ENCODE results near the gene GBE1.

DNA sequence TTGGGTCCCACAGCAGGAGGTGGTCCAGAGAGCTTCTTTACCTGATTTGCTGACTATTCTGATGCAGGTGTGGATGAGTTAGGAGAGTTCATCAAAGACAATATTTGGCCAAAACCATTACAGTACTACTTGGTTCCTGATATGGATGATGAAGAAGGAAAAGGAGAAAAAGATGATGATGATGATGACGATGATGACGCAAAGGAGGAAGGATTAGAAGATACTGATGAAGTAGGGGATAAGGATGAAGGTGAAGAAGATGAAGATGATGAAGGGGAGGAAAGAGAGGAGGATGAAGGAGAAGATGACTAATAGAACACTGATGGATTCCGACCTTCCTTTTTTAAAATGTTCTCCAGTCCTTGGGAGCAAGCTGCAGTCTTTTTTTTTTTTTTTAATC, 148.7 kb downstream of the GBE1 start:
- TF ChIP-seq POLR2AphosphoS5 (IDR thresholded peaks at IDR 0.05; ENCODE audit: low read depth, low read length) (no peak), POLR2A (IDR thresholded peaks at IDR 0.05; ENCODE audit: low read depth, low read length) (no peak)

Data from GM12891 (cell line).